DMS153 (cell line): ENCODE results near the gene HSPB1.
"Not testable (repeated sequence)": the region's sequence is repeated elsewhere in the genome, so short reads cannot be mapped to it uniquely, and the experiment has no call there.

Experiments used
- DNase-seq: peaks from one replicate; lab custom pipeline; 2025; lab: John Stamatoyannopoulos, UW

Gene HSPB1

DNA sequence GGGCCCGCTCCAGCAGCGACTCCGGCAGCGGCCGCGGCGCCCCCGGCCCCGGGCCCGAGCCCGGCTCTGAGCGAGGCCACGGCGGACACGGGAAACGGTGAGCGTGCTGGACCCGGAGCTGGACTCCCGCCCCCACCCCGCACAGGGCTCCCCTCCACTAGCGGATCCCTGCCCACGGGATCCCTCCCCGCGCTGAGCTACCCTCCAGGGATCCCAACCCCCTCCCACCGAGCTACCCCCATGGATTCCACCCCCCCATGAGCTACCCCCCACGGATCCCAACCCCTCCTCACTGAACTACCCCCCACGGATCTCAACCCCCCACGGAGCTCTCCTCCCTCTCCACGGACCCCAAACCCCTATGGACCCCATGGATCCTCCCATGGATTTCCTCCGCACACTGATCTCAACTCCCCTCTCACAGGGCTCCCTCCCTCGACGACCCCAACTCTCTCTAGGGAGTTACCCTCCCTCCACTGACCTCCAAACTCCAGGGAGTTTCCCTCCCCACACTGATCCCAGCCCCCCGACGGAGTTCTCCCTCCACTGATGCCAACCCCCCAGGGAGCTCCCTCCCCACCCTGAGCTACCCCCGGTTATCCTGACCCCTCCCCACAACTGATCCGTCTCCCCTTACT lies 20.6 kb upstream of the HSPB1 start:
- no peak for DNase-seq

- DNase-seq: no peak
These were observed 19.9 kb upstream of the HSPB1 start for GRCh38 chr7:76282344-76283253.

- DNase-seq: no peak
These were observed 19.0 kb upstream of the HSPB1 start for GRCh38 chr7:76283254-76284159.

- no peak for DNase-seq
These were observed 16.7 kb upstream of the HSPB1 start for GRCh38 chr7:76285604-76286374.

GRCh38 chr7:76286842-76287403 lies 15.6 kb upstream of the HSPB1 start:
- DNase-seq: no peak

- DNase-seq: not testable (repeated sequence)
These were observed 11.6 kb upstream of the HSPB1 start for GRCh38 chr7:76290847-76291350.

GRCh38 chr7:76291351-76292212 lies 10.9 kb upstream of the HSPB1 start:
- peak; percentile 58 for DNase-seq

DNA sequence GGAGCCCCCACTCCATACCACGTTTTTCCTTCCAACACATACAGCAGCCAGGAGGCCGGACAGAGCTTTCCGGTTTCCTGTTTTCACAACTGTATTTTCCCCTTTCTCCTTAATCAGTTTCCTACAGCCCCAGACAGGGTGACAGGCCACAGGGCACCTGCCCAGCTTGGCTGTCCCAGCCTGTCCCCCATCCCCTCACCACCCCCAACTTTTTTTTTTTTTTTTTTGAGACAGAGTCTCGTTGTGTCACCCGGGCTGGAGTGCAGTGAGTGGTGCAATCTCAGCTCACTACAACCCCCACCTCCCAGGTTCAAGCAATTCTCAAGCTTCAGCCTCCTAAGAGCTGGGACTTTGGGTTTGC lies 10.3 kb upstream of the HSPB1 start:
- DNase-seq: no peak

GRCh38 chr7:76292911-76293310 lies 9.6 kb upstream of the HSPB1 start:
- DNase-seq: not testable (repeated sequence)

DNA sequence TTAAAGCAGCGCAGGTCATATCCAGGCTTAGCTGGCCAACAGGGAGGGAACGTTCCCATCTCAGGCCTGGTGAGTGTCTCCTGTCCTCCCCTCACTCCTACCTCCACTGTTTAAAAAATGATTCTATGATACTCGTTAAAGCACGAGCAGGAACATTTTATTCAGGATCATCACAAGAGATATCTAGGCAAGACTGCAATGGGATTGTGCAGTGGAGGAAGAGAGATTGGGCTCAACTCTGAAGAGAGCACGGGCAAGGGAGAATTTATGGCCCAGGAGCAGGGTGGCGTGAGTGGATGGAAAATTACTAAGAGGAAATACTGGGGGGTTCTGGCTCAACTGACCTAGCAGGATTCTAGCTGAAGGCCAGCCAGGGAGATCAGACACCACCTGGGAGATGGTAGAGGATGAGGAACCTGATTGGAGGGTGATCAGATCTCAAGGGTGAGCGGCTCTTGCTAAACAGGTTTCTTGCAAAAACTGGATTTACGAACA lies 9.0 kb upstream of the HSPB1 start:
- DNase-seq: peak; percentile 22

GRCh38 chr7:76294344-76295024 lies 8.0 kb upstream of the HSPB1 start:
- DNase-seq: peak; percentile 86

- peak; percentile 58 for DNase-seq
These were observed 5.4 kb upstream of the HSPB1 start for GRCh38 chr7:76296743-76297740.

GRCh38 chr7:76300166-76300731 lies 2.2 kb upstream of the HSPB1 start:
- DNase-seq: peak; percentile 65

DNA sequence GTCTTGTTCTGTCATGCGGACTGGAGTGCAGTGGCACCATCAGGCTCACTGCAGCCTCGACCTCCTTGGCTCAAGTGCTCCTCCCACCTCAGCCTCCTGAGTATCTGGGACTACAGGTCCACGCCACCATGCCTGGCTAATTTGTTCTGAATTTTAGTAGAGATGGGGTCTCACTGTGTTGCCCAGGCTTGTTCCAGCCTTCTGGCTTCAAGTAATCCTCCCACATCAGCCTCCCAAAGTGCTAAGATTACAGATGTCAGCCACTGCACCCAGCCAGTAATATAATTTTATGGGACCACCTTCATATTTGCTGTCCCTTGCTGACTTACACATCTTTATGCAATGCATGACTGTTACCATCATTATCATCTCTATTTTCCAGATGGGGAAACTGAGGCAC lies 1.5 kb upstream of the HSPB1 start:
- no peak for DNase-seq

GRCh38 chr7:76303202-76304147 lies 1.0 kb downstream of the HSPB1 start:
- DNase-seq: peak; percentile 54

DNA sequence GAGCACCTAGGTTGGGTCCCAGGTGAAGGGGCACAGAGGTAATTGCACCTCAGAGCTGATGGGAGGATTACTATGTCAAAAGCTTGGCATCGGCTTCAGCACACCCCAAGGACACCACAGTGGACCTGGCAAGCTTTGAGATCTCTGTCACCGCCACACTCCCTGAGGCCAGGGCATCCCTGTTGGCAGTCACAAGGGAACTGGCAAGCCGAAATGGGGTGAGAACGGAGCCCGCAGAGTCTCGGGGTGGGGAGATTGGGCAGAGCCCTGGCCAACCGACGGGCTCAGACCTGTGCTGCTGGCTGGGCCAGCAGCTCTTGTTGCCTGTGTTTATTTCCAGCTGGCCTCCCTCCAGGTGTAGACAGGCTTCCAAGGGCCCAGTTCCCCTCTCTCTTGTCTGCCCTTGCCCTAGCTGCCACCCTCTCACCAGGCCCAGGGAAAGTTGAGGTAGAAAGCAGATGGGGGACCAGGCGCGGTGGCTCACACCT lies 2.5 kb downstream of the HSPB1 start:
- peak; percentile 34 for DNase-seq
